GM23338 (cell line): ENCODE results near the gene MRPL48. TPM values are rescaled to one million over a fixed set of nuclear protein-coding genes. Genes with fewer than 3 reads are reported as not detected.

ENCODE experiments used
- ATAC-seq: fragments of 200-7000 bp; cut with Tn5 transposase; 3 replicates; pipeline ENCODE4 v1.9.1; 2020
- DNase-seq: peaks from one replicate; pipeline ENCODE4 v3.0.0-alpha.2; 2015; ENCODE audit warnings: low spot score
- H2AFZ ChIP-seq: fragments of 200-600 bp; sonication (generic); 2 replicates; pipeline ENCODE4 v1.8.0; 2016; ENCODE audit warnings: antibody characterized with exemption, mild to moderate bottlenecking, moderate library complexity
- H3F3A ChIP-seq: fragments of 200-600 bp; sonication (generic); replicated peaks from 2 replicates; pipeline ENCODE4 v1.8.0; 2017; ENCODE audit warnings: antibody characterized with exemption, mixed run types, low read depth
- H3K27ac ChIP-seq: fragments of 200-600 bp; sonication (generic); 2 replicates; pipeline ENCODE4 v1.6.1; 2016; ENCODE audit warnings: low read depth
- H3K27me3 ChIP-seq: fragments of 200-600 bp; sonication (generic); 2 replicates; pipeline ENCODE4 v1.8.0; 2016; ENCODE audit warnings: mild to moderate bottlenecking, mixed run types, moderate library complexity; ENCODE audit not compliant: insufficient read depth
- H3K36me3 ChIP-seq: fragments of 200-600 bp; sonication (generic); 2 replicates; pipeline ENCODE4 v1.8.0; 2016; ENCODE audit warnings: mild to moderate bottlenecking; ENCODE audit not compliant: insufficient read depth
- H3K4me1 ChIP-seq: fragments of 200-600 bp; sonication (generic); 2 replicates; pipeline ENCODE4 v1.8.0; 2016; ENCODE audit warnings: mild to moderate bottlenecking, moderate library complexity; ENCODE audit not compliant: insufficient read depth
- H3K4me2 ChIP-seq: fragments of 200-600 bp; sonication (generic); 2 replicates; pipeline ENCODE4 v1.7.1; 2017; ENCODE audit warnings: mixed run types
- H3K4me3 ChIP-seq: fragments of 200-600 bp; sonication (generic); 2 replicates; pipeline ENCODE4 v1.6.1; 2016; ENCODE audit warnings: mixed run types
- H3K79me2 ChIP-seq: fragments of 200-600 bp; sonication (generic); replicated peaks from 2 replicates; pipeline ENCODE4 v1.8.0; 2017; ENCODE audit warnings: mild to moderate bottlenecking; ENCODE audit not compliant: insufficient read depth
- H3K9me2 ChIP-seq: fragments of 200-600 bp; sonication (generic); 2 replicates; pipeline ENCODE4 v1.8.0; 2017; ENCODE audit not compliant: insufficient read depth
- H4K20me1 ChIP-seq: fragments of 200-600 bp; sonication (generic); replicated peaks from 2 replicates; pipeline ENCODE4 v1.8.0; 2017; ENCODE audit warnings: mild to moderate bottlenecking; ENCODE audit not compliant: insufficient read depth
- H3K27ac Mint-ChIP-seq: 2 replicates; pipeline ENCODE4 v1.8.0; 2020; ENCODE audit warnings: inconsistent platforms, mild to moderate bottlenecking, moderate library complexity, mixed read lengths
- H3K27me3 Mint-ChIP-seq: 3 replicates; pipeline ENCODE4 v1.8.0; 2022; ENCODE audit warnings: low read depth, mild to moderate bottlenecking, moderate library complexity, mixed read lengths, inconsistent platforms; ENCODE audit not compliant: insufficient read depth, poor library complexity
- H3K36me3 Mint-ChIP-seq: 3 replicates; pipeline ENCODE4 v1.8.0; 2021; ENCODE audit warnings: low read depth, mild to moderate bottlenecking, inconsistent platforms, moderate library complexity, mixed read lengths
- H3K4me1 Mint-ChIP-seq: 3 replicates; pipeline ENCODE4 v1.8.0; 2020; ENCODE audit warnings: mild to moderate bottlenecking, inconsistent platforms, mixed read lengths
- H3K4me3 Mint-ChIP-seq: 3 replicates; pipeline ENCODE4 v1.8.0; 2021; ENCODE audit warnings: moderate library complexity, mild to moderate bottlenecking, inconsistent platforms, mixed read lengths
- H3K9me3 Mint-ChIP-seq: 3 replicates; pipeline ENCODE4 v1.8.0; 2020; ENCODE audit warnings: moderate library complexity, mild to moderate bottlenecking, inconsistent platforms, mixed read lengths
- CREB1 ChIP-seq: fragments of 250-450 bp; sonication (Bioruptor Pico); IDR thresholded peaks from 2 replicates; pipeline ENCODE4 v1.5.0; 2020; ENCODE audit warnings: low read depth, mild to moderate bottlenecking, moderate library complexity
- CTCF ChIP-seq, 2 experiments: fragments of 200-600 bp in 1 of 2; sonication (generic) in 1 of 2; conservative IDR thresholded peaks; 2 replicates each; pipeline versions ENCODE4 v1.5.1 to v1.6.1; 2016 to 2017; ENCODE audit warnings: antibody characterized with exemption in 2 of 2, low read depth in 2 of 2, mild to moderate bottlenecking in 2 of 2, moderate library complexity in 1 of 2
- ETS1 ChIP-seq: IDR thresholded peaks from 2 replicates; pipeline ENCODE4 v1.6.1; 2016; ENCODE audit warnings: antibody characterized with exemption
- EZH2 ChIP-seq: fragments of 200-600 bp; sonication (generic); IDR thresholded peaks from one replicate; pipeline ENCODE4 v1.8.0; 2017; ENCODE audit warnings: antibody characterized with exemption, mild to moderate bottlenecking, low read depth; ENCODE audit not compliant: unreplicated experiment
- EZH2phosphoT487 ChIP-seq: fragments of 200-600 bp; sonication (generic); IDR thresholded peaks from one replicate; pipeline ENCODE4 v1.8.1; 2018; ENCODE audit warnings: antibody characterized with exemption; ENCODE audit not compliant: unreplicated experiment
- JUNB ChIP-seq: IDR thresholded peaks from one replicate; pipeline ENCODE4 v1.6.1; 2016; ENCODE audit warnings: antibody characterized with exemption; ENCODE audit not compliant: unreplicated experiment
- NANOG ChIP-seq: IDR thresholded peaks from 2 replicates; pipeline ENCODE4 v1.6.1; 2016; ENCODE audit warnings: antibody characterized with exemption, borderline replicate concordance
- POLR2AphosphoS5 ChIP-seq: IDR thresholded peaks from 2 replicates; pipeline ENCODE4 v1.6.1; 2016; ENCODE audit warnings: antibody characterized with exemption, low read depth
- REST ChIP-seq: IDR thresholded peaks from one replicate; pipeline ENCODE4 v1.6.1; 2018; ENCODE audit warnings: antibody characterized with exemption; ENCODE audit not compliant: unreplicated experiment
- STAT1 ChIP-seq: IDR thresholded peaks from one replicate; pipeline ENCODE4 v1.6.1; 2016; ENCODE audit warnings: antibody characterized with exemption; ENCODE audit not compliant: unreplicated experiment
- ZNF114 ChIP-seq: fragments of 250-450 bp; sonication (Bioruptor Pico); IDR thresholded peaks from 2 replicates; pipeline ENCODE4 v1.5.0; 2020; ENCODE audit warnings: mild to moderate bottlenecking, moderate library complexity
- ZNF331 ChIP-seq: fragments of 250-450 bp; sonication (Bioruptor Pico); IDR thresholded peaks from 2 replicates; pipeline ENCODE4 v1.5.0; 2020; ENCODE audit warnings: low read depth, mild to moderate bottlenecking, moderate library complexity
- ZNF462 ChIP-seq: fragments of 250-450 bp; sonication (Bioruptor Pico); IDR thresholded peaks from 2 replicates; pipeline ENCODE4 v1.5.0; 2020; ENCODE audit warnings: mild to moderate bottlenecking, moderate library complexity
- polyA plus RNA-seq: library from polyadenylated mRNA; unstranded; fragments of >200 nt; fragmentation: Nextera tagmentation; extraction: Ambion mirVana; gene quantifications from 2 replicates; pipeline ENCODE4 v1.2.1, GENCODE V29; 2016
- total RNA-seq: library from RNA; depleted of rRNA; stranded (reverse); fragments of >200 nt; shearing (Covaris generic); gene quantifications from 2 replicates; pipeline ENCODE4 v1.2.3, GENCODE V29; 2014

The MRPL48 gene
- total and polyA plus RNA-seq, 2 experiments from 2014 or later = 24.1 to 103 TPM

GRCh38 chr11:73913472-73913871, 125.8 kb downstream of the MRPL48 start:
- Histone ChIP-seq H2AFZ (no peak overlapping the region), H3K79me2 (no peaks in the 10 kb centered on the region), H3K4me3 (no peak overlapping the region), H3K4me2 (no peak overlapping the region), H3K36me3 (no peaks in the 10 kb centered on the region), H3K4me1 (no peaks in the 10 kb centered on the region), H3K27ac (no peak overlapping the region), H3K9me2 (no peaks in the 10 kb centered on the region), H4K20me1 (no peaks in the 10 kb centered on the region), H3F3A (no peaks in the 10 kb centered on the region), H3K27me3 (no peaks in the 10 kb centered on the region)
- Mint-ChIP-seq H3K36me3 (peaks cover 4% of the 10 kb centered on the region; the same call in 2 of the 3 replicates), H3K27me3 (no peaks in the 10 kb centered on the region), H3K4me3 (no peak overlapping the region), H3K9me3 (no peaks in the 10 kb centered on the region), H3K27ac (no peak overlapping the region), H3K4me1 (no peaks in the 10 kb centered on the region)
- ATAC-seq (no peak), DNase-seq (no peak)
- TF ChIP-seq STAT1 (no peak), CREB1 (CRISPR knock-in tag) (no peak), ETS1 (no peak), ZNF114 (CRISPR knock-in tag) (no peak), CTCF (conservative IDR thresholded peaks at IDR 0.05; ENCODE audit: low read depth in 2 of 2) (no peak), ZNF462 (no peak), REST (no peak), POLR2AphosphoS5 (no peak), EZH2 (no peak), EZH2phosphoT487 (no peak), JUNB (no peak), NANOG (no peak), ZNF331 (no peak)
